Coronary artery (tissue), 2 donors: Measurements from ENCODE around the gene TMEM179B.
"Not testable (repeated sequence)": the region's sequence is repeated elsewhere in the genome, so short reads cannot be mapped to it uniquely, and the experiment has no call there.

Source experiments
- DNase-seq: peaks from one replicate; pipeline ENCODE4 v3.0.0-alpha.2; 2017; ENCODE audit warnings: low spot score
- H3K27ac ChIP-seq, 2 donors: fragments of 200-600 bp; sonication (generic); one replicate each; pipeline ENCODE4 v1.5.1; 2016 to 2019
- H3K4me3 ChIP-seq: fragments of 200-600 bp; sonication (generic); 2 replicates; pipeline ENCODE4 v1.5.1; 2016; ENCODE audit warnings: mild to moderate bottlenecking, moderate library complexity
- TF ChIP-seq, protein P1 (sequence below): fragments of 200-600 bp; sonication (generic); IDR thresholded peaks from one replicate; pipeline ENCODE4 v1.5.1; 2019; ENCODE audit warnings: antibody characterized with exemption

Gene TMEM179B

DNA sequence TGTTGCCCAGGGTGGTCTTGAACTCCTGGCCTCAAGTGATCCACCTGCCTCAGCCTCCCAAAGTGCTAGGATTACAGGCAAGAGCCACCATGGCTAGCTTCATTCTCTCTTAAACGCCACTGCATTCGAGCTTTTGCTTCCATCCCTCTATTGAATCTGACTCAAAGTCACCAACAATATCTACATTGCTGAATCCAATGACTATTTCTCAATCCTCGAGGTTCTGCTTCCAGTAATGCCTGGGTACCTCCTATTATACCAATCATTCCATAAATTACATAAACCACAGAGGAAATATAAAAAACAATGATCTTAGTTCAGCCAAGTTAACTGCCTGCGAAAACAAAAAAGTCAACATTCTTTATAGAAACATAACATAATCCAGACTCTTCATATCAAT lies 29.9 kb downstream of the TMEM179B start:
- peak overlapping the region in 1 of 2 donors; percentile 21 for H3K27ac ChIP-seq
- no peak overlapping the region for H3K4me3 ChIP-seq
- TF ChIP-seq, protein P1, sequence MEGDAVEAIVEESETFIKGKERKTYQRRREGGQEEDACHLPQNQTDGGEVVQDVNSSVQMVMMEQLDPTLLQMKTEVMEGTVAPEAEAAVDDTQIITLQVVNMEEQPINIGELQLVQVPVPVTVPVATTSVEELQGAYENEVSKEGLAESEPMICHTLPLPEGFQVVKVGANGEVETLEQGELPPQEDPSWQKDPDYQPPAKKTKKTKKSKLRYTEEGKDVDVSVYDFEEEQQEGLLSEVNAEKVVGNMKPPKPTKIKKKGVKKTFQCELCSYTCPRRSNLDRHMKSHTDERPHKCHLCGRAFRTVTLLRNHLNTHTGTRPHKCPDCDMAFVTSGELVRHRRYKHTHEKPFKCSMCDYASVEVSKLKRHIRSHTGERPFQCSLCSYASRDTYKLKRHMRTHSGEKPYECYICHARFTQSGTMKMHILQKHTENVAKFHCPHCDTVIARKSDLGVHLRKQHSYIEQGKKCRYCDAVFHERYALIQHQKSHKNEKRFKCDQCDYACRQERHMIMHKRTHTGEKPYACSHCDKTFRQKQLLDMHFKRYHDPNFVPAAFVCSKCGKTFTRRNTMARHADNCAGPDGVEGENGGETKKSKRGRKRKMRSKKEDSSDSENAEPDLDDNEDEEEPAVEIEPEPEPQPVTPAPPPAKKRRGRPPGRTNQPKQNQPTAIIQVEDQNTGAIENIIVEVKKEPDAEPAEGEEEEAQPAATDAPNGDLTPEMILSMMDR, result no peak

DNA sequence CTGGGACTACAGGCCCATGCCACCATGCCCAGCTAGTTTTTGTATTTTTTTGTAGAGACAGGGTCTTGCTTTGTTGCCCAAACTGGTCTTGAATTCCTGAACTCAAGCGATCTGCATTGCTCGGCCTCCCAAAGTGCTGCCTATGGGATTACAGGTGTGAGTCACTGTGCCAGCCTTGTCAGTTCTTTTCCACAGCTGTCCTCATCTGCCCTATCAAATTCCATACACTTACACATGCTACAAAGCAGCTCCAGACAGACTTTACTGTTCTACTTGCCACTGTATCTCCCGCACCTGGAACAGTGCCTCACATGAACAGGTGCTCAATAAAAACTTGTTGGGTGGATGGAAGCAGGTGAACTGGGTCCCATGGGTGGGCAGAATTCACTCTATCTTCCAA lies 36.5 kb downstream of the TMEM179B start:
- H3K27ac ChIP-seq, result no peak overlapping the region
- no peak for DNase-seq
- TF ChIP-seq, protein P1, result no peak
- no peak overlapping the region for H3K4me3 ChIP-seq

More for the DNA sequence above, 29.9 kb downstream of the TMEM179B start:
- DNase-seq, result no peak

DNA sequence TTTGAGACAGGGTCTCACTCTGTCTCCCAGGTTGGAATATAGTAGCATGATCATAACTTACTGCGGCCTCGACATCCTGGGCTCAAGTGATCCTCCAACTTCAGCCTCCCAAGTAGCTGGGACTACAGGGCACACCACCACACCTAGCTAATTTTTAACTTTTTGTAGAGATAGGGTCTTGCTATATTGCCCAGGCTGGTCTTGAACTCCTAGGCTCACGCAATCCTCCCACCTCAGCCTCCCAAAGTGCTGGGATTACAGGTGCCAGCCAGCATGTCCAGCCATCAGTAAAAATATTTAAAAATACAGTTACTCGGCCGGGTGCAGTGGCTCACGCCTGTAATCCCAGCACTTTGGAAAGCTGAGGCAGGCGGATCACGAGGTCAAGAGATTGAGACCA lies 40.9 kb downstream of the TMEM179B start:
- DNase-seq, H3K4me3 ChIP-seq, H3K27ac ChIP-seq: not testable (repeated sequence)

DNA sequence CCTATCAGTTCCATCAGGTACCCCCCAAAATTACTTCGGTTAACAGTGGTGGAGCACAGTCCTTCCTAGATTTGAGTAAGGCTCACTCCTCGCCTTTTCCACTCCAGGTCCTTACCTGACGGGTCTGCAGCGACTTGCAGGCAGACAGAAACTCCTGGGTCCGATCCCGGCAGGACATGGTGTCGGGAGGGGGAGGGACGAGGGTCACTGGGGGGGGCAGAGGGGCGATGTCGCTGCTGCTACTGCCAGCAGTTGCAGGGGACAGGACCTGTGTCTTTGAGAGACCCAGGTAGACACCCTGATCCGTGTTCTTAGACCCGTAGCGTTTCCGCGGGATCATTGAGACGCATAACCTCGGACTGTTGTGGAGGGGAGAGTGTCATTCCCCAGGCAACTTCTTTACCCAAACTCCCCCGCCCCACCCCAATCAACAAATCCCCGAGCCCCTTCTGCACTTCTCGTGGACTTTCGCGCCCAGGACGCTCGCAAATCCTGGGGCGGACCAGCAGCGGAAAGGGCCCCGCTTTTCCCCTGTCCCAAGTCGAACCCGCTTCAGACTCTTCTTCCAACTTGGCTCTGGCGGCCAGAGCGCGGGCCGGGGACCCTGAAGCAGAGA lies 43.8 kb downstream of the TMEM179B start:
- Histone ChIP-seq H3K4me3 (peak overlapping the region; percentile 89), H3K27ac (peak overlapping the region; percentile 82 to 96)
- TF ChIP-seq, protein P1, result no peak
- DNase-seq, result peak; percentile 79

DNA sequence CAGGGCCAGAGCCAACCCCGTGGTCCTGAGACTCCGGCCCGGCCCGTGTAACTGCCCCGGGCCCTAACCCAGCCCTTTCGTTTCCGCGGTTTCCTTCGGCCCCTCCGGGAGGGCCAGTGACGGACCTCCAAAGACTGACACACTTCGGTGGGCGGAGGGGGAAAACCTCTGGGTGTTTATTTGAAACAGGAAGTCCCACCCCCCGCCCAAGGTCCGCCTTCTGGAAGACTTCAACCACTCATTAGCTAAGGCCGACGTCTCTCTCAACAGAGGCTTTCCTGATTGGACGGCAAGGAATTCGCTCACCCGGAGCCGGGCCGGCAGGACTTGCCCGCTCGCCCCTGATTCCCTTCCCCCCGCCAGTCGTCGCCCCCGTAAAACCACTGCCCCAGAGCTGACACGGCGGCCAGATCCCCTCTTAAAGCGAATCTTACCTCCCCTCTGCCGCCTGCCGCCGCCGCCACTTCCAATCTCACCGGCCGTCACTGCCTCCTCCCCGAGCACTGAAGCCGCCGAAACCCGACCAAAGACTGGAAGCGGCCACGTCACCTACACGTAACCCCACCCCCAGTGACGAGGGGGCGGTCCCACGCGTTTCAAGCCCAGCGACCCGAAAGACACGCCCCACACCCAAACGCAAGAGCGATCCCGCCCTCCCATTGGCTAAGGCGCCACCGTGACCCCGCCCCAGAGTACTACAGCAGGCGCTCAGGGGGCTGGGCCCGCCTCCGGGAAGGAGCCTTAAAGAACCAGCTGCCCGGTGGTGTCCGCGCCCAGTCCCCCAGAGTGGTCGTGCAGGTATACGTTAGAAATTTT lies 44.5 kb downstream of the TMEM179B start, which contains the start of gene STX5:
TSS of gene STX5 (minus strand) at position 532 of the 816 bp plus-strand sequence. CDS start 808 bp downstream, outside the sequence.
- TF ChIP-seq, protein P1, result no peak
- H3K27ac ChIP-seq, result peak within 1 kb of the TSS; percentile 82 to 96
- peak within 1 kb of the TSS; percentile 89 for H3K4me3 ChIP-seq
- DNase-seq, result peak; percentile 99

DNA sequence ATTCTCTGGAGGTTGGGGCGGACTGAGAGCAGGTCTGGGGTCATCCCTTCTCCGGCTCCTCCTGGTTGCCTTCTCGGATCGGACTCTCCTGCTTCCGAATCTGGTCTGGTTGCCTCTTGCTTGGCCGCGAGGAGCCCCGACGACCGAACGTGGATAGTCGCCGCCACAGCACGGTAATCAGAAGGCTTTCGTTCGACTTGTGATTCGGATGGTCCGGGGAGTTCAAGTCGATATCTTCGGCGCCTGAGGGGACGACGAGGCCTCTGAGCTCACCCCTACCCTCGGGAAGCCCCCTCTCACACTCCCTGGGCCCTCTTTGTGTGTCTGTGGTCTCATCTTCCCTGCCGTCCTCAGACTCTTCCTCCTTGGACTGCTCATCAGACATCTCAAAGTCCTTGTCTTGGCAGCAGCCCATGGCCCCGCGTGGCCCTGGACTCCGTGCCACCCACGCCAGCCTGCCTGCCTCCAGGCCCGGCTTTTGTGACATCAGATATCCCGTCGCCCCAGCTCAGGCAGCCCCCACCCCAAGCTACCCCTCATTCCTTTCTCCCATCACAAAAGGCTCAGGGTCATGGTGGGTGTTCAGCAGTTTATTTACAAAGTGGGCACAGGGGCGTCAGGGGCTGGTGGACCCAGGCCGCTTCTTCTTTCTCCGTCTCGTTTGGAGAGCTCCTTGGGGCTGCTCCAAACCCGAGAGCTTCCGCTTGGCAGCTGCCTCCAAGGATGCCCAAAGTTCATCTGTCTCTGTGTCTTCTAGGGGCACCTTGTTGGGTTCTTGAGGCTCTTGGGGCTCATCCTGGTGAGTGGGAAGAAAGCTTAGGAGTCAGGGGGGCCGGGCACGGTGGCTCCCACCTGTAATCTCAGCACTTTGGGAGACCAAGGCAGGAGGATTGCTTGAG lies 45.4 kb downstream of the TMEM179B start, which contains the start of gene TEX54:
TSS of gene TEX54 (minus strand) at position 506 of the 899 bp plus-strand sequence.
- DNase-seq, result peak; percentile 80
- TF ChIP-seq, protein P1, result no peak
- peak within 1 kb of the TSS; percentile 82 to 96 for H3K27ac ChIP-seq
- peak within 1 kb of the TSS; percentile 89 for H3K4me3 ChIP-seq

DNA sequence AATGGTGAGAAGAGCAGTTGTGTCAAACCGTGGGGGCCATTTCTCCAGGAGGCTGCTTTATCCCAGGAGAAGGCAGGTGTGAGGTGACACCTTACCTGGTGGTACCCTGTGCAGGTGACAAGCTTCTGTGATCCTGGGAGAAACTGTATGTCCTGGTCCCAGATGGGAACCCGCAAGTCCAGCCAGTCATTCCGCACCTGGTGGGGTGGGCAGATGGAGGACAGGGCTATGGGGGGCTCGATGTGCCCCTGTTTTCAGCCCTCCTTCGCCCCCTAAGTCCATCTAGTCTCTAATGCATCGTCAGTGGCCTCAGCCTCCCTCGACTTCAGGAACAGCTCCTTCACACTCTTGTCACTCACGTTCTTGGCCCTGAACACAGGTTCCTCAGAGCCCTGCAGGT lies 48.1 kb downstream of the TMEM179B start:
- TF ChIP-seq, protein P1, result no peak
- no peak for DNase-seq
- Histone ChIP-seq H3K27ac (no peak overlapping the region), H3K4me3 (no peak overlapping the region)
